T-helper 1 cell (primary cell): Measurements from ENCODE around the gene AGTR2.
"Not testable (repeated sequence)": the region's sequence is repeated elsewhere in the genome, so short reads cannot be mapped to it uniquely, and the experiment has no call there.

ENCODE experiments used
- DNase-seq, 5 donors: peaks; one replicate each; pipeline ENCODE4 v3.0.0-alpha.2; 2012 to 2020
- total RNA-seq, 4 donors: gene quantifications; one replicate each; lab custom pipeline; 2026; lab: John Stamatoyannopoulos, UW

Gene AGTR2
- total RNA-seq: 0 reads per million in 4 donors

DNA sequence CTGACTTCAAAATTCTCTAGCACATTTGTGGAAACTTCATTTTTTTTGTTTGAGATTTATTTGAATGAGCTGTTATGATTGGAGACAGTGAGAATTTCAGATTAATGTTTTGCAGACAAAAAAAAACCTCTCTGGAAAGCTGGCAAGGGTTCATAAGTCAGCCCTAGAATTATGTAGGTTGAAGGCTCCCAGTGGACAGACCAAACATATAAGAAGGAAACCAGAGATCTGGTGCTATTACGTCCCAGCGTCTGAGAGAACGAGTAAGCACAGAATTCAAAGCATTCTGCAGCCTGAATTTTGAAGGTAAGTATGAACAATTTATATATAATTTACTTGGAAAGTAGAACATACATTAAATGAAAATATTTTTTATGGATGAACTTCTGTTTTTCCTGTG lies at the start of gene AGTR2:
Gene AGTR2, plus strand, starts transcription at position 234 of the 400 bp plus-strand sequence. CDS start 1,537 bp downstream, outside the sequence.
- DNase-seq: no peak

DNA sequence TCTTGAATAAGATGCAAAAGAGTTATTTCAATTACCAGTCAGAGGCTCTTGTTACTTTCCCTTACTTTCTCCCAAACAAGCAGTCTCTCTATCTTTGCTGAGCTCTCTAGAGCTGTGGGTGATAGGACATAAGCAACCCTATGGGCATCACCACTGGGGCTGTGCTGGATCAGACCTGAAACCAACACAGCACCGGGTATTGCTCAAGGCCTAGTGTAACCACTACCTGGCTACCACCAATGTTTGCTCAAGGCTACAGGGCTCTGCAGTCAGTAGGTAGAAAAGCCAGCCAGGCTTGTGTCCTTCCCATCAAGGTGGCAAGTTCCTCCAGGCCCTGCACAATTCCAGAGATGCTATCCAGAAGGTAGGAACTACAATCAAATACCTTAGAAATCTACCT lies 35.3 kb upstream of the AGTR2 start:
- DNase-seq: no peak

- not testable (repeated sequence) for DNase-seq
These were observed 29.3 kb upstream of the AGTR2 start for GRCh38 chrX:116141270-116141669.

GRCh38 chrX:116142976-116143375 lies 27.6 kb upstream of the AGTR2 start:
- no peak for DNase-seq

GRCh38 chrX:116172976-116173375 lies 2.4 kb downstream of the AGTR2 start:
- no peak for DNase-seq

GRCh38 chrX:116181300-116181699 lies 10.8 kb downstream of the AGTR2 start:
- DNase-seq: no peak

GRCh38 chrX:116185163-116185562 lies 14.6 kb downstream of the AGTR2 start:
- no peak for DNase-seq

GRCh38 chrX:116194649-116195048 lies 24.1 kb downstream of the AGTR2 start:
- no peak for DNase-seq

DNA sequence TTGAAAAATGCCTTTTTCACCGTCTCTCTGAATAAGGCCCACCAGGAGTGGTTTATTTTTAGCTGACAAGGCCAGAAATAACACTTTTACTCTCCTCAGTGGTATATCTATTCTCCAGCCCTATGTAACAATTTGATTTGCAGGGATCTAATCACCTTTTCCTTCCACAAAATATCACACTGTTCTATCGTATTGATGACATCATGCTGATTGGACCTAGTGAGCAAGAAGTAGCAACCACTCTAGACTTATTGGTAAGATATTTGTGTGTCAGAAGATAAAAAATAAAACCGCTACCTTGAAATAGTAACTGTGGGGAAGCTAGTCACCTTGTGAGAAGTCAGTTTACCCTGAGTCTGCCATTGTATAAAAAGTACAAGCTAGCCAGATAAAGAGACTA lies 27.7 kb downstream of the AGTR2 start:
- DNase-seq: no peak

GRCh38 chrX:116198810-116199209 lies 28.3 kb downstream of the AGTR2 start:
- no peak for DNase-seq

DNA sequence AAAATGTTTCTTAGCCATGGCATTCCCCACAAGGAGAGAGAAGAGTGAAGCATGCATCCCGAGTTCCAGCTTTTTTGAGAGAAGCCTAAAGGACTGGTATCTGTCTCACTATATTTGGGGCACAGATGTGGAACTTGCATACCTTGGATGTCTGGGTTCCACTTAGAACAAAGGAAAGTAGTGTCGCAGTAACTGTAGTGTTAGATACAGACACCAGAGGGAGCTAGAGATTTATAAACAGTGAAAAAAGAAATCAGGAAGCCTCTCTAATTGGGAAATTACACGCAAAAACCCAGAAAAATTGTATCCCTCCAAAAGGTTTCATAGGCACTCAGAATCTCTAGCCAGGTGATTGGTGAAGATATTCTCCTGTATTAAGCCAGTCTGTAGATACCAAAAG lies 34.4 kb downstream of the AGTR2 start:
- no peak for DNase-seq

- no peak for DNase-seq
These were observed 42.7 kb downstream of the AGTR2 start for GRCh38 chrX:116213262-116213661.

DNA sequence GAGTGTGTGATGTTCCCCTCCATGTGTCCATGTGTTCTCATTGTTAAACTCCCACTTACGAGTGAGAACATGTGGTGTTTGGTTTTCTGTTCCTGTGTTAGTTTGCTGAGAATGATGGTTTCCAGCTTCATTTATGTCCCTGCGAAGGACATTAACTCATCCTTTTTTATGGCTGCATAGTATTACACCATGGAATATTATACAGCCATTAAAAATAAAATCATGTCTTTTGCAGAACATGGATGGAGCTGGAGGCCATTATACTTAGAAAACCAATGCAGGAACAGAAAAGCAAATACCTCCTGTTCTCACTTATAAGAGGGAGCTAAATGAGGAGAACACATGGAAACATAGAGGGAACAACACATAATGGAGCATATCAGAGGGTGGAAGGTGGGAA lies 46.5 kb downstream of the AGTR2 start:
- DNase-seq: not testable (repeated sequence)
